ENCODE measurements around the gene CACNA1B.

- TF ChIP-seq FOSL2 (CRISPR knock-in tag; IDR thresholded peaks at IDR 0.05) (no peak), ZBTB33 (CRISPR knock-in tag; IDR thresholded peaks at IDR 0.05) (no peak), ZNF558 (CRISPR knock-in tag; IDR thresholded peaks at IDR 0.05; ENCODE audit: borderline replicate concordance) (no peak), SMC3 (IDR thresholded peaks at IDR 0.05; ENCODE audit: low read length) (no peak)
- TF ChIP-seq, protein P1, sequence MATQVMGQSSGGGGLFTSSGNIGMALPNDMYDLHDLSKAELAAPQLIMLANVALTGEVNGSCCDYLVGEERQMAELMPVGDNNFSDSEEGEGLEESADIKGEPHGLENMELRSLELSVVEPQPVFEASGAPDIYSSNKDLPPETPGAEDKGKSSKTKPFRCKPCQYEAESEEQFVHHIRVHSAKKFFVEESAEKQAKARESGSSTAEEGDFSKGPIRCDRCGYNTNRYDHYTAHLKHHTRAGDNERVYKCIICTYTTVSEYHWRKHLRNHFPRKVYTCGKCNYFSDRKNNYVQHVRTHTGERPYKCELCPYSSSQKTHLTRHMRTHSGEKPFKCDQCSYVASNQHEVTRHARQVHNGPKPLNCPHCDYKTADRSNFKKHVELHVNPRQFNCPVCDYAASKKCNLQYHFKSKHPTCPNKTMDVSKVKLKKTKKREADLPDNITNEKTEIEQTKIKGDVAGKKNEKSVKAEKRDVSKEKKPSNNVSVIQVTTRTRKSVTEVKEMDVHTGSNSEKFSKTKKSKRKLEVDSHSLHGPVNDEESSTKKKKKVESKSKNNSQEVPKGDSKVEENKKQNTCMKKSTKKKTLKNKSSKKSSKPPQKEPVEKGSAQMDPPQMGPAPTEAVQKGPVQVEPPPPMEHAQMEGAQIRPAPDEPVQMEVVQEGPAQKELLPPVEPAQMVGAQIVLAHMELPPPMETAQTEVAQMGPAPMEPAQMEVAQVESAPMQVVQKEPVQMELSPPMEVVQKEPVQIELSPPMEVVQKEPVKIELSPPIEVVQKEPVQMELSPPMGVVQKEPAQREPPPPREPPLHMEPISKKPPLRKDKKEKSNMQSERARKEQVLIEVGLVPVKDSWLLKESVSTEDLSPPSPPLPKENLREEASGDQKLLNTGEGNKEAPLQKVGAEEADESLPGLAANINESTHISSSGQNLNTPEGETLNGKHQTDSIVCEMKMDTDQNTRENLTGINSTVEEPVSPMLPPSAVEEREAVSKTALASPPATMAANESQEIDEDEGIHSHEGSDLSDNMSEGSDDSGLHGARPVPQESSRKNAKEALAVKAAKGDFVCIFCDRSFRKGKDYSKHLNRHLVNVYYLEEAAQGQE (IDR thresholded peaks at IDR 0.05; ENCODE audit: borderline replicate concordance in 1 of 2, low read depth in 1 of 2, low read length in 2 of 2) = no peak
These were observed 199.0 kb downstream of the CACNA1B start for GRCh38 chr9:138076650-138077009.

Measured in HepG2 (cell line).